WTC11 (cell line): ENCODE measurements around the gene ANGPTL1. TPM values are rescaled to one million over a fixed set of nuclear protein-coding genes. Genes with fewer than 3 reads are reported as not detected.

Source experiments
- ATAC-seq: fragments of 200-7000 bp; cut with Tn5 transposase; 2 replicates; pipeline ENCODE4 v1.10.0; 2021; ENCODE audit warnings: mild to moderate bottlenecking, moderate library complexity
- CTCF ChIA-PET: fragments of 300-600 bp; sonication (Branson Sonifier 250); formaldehyde crosslinking; loops from one replicate; lab custom pipeline; 2021; ENCODE audit warnings: antibody characterized with exemption; lab: Charles Lee
- POLR2A ChIA-PET: fragments of 350-600 bp; sonication (Branson Sonifier 250); formaldehyde crosslinking; loops from one replicate; lab custom pipeline; 2021; ENCODE audit warnings: antibody characterized with exemption; lab: Charles Lee
- DNase-seq: peaks from one replicate; pipeline ENCODE4 v3.0.0; 2021; ENCODE audit warnings: low spot score
- H3K27ac Mint-ChIP-seq: 2 replicates; pipeline ENCODE4 v1.8.0; 2021; ENCODE audit warnings: mixed read lengths
- H3K27me3 Mint-ChIP-seq: 2 replicates; pipeline ENCODE4 v1.8.0; 2021; ENCODE audit warnings: low read depth, mild to moderate bottlenecking, moderate library complexity, mixed read lengths
- H3K36me3 Mint-ChIP-seq: 2 replicates; pipeline ENCODE4 v1.8.0; 2021; ENCODE audit warnings: mixed read lengths
- H3K4me1 Mint-ChIP-seq: 2 replicates; pipeline ENCODE4 v1.8.0; 2022; ENCODE audit warnings: mixed read lengths
- H3K4me3 Mint-ChIP-seq: 2 replicates; pipeline ENCODE4 v1.8.0; 2021; ENCODE audit warnings: mild to moderate bottlenecking, moderate library complexity, mixed read lengths
- H3K9me3 Mint-ChIP-seq: 2 replicates; pipeline ENCODE4 v1.8.0; 2021; ENCODE audit warnings: mixed read lengths
- ATF1 ChIP-seq: sonication (generic); formaldehyde crosslinking; IDR thresholded peaks from 2 replicates; pipeline ENCODE4 v1.8.1; 2023; ENCODE audit warnings: mild to moderate bottlenecking, moderate library complexity, missing genetic modification reagents
- ATF2 ChIP-seq: sonication (generic); formaldehyde crosslinking; IDR thresholded peaks from 2 replicates; pipeline ENCODE4 v1.8.1; 2022; ENCODE audit warnings: low read depth, missing genetic modification reagents, borderline replicate concordance
- ATF6 ChIP-seq: sonication (generic); formaldehyde crosslinking; IDR thresholded peaks from 2 replicates; pipeline ENCODE4 v1.8.1; 2023; ENCODE audit warnings: mild to moderate bottlenecking, missing genetic modification reagents
- CBFB ChIP-seq: sonication (generic); formaldehyde crosslinking; IDR thresholded peaks from 2 replicates; pipeline ENCODE4 v1.8.1; 2022; ENCODE audit warnings: mild to moderate bottlenecking, low read depth, missing genetic modification reagents
- CDX4 ChIP-seq: fragments of 250-450 bp; sonication (Bioruptor Pico); IDR thresholded peaks from 2 replicates; pipeline ENCODE4 v1.9.0; 2021; ENCODE audit warnings: moderate library complexity, mild to moderate bottlenecking, inconsistent platforms, borderline replicate concordance
- ELF4 ChIP-seq: sonication (generic); formaldehyde crosslinking; IDR thresholded peaks from 2 replicates; pipeline ENCODE4 v1.8.1; 2022; ENCODE audit warnings: low read depth, mild to moderate bottlenecking, moderate library complexity, missing genetic modification reagents
- JUN ChIP-seq: sonication (generic); formaldehyde crosslinking; IDR thresholded peaks from 2 replicates; pipeline ENCODE4 v1.8.0; 2023; ENCODE audit warnings: mild to moderate bottlenecking, missing genetic modification reagents
- NFE2L1 ChIP-seq: sonication (generic); formaldehyde crosslinking; IDR thresholded peaks from 2 replicates; pipeline ENCODE4 v1.8.1; 2023; ENCODE audit warnings: missing genetic modification reagents
- NFYB ChIP-seq: sonication (generic); formaldehyde crosslinking; conservative IDR thresholded peaks from 2 replicates; pipeline ENCODE4 v1.8.0; 2022; ENCODE audit warnings: low read depth, missing genetic modification reagents
- NR2C2 ChIP-seq: sonication (generic); formaldehyde crosslinking; IDR thresholded peaks from 2 replicates; pipeline ENCODE4 v1.8.0; 2022; ENCODE audit warnings: mild to moderate bottlenecking, missing genetic modification reagents
- NR3C1 ChIP-seq: sonication (generic); formaldehyde crosslinking; conservative IDR thresholded peaks from 2 replicates; pipeline ENCODE4 v1.8.1; 2023; ENCODE audit warnings: low read depth, mild to moderate bottlenecking, missing genetic modification reagents
- OVOL2 ChIP-seq: fragments of 250-450 bp; sonication (Bioruptor Pico); IDR thresholded peaks from 2 replicates; pipeline ENCODE4 v1.9.0; 2021; ENCODE audit warnings: mild to moderate bottlenecking, borderline replicate concordance
- RORB ChIP-seq: fragments of 250-450 bp; sonication (Bioruptor Pico); IDR thresholded peaks from 2 replicates; pipeline ENCODE4 v1.9.0; 2021; ENCODE audit warnings: mild to moderate bottlenecking
- SMAD4 ChIP-seq: sonication (generic); formaldehyde crosslinking; IDR thresholded peaks from 2 replicates; pipeline ENCODE4 v1.8.0; 2022; ENCODE audit warnings: mild to moderate bottlenecking, missing genetic modification reagents
- SOX15 ChIP-seq: fragments of 250-450 bp; sonication (Bioruptor Pico); IDR thresholded peaks from 2 replicates; pipeline ENCODE4 v1.9.0; 2021; ENCODE audit warnings: mild to moderate bottlenecking
- TCF7 ChIP-seq: sonication (generic); formaldehyde crosslinking; IDR thresholded peaks from 2 replicates; pipeline ENCODE4 v1.8.0; 2022; ENCODE audit warnings: mild to moderate bottlenecking, low read depth, missing genetic modification reagents, moderate library complexity
- TEAD1 ChIP-seq: sonication (generic); formaldehyde crosslinking; IDR thresholded peaks from 2 replicates; pipeline ENCODE4 v1.8.0; 2022; ENCODE audit warnings: mild to moderate bottlenecking, missing genetic modification reagents
- ZNF263 ChIP-seq: sonication (generic); formaldehyde crosslinking; IDR thresholded peaks from 2 replicates; pipeline ENCODE4 v1.8.1; 2022; ENCODE audit warnings: low read depth, mild to moderate bottlenecking, moderate library complexity, missing genetic modification reagents
- ZNF416 ChIP-seq: fragments of 250-450 bp; sonication (Bioruptor Pico); IDR thresholded peaks from 2 replicates; pipeline ENCODE4 v1.9.0; 2021; ENCODE audit warnings: mild to moderate bottlenecking, inconsistent platforms
- ZNF425 ChIP-seq: fragments of 250-450 bp; sonication (Bioruptor Pico); conservative IDR thresholded peaks from 2 replicates; pipeline ENCODE4 v1.9.0; 2021; ENCODE audit warnings: mild to moderate bottlenecking
- total RNA-seq: library from RNA; stranded (reverse); gene quantifications from 3 replicates; pipeline ENCODE4 v1.2.3, GENCODE V29; 2021
- TF ChIP-seq, protein P1 (sequence below): sonication (generic); formaldehyde crosslinking; conservative IDR thresholded peaks from 2 replicates; pipeline ENCODE4 v1.8.1; 2022; ENCODE audit warnings: mild to moderate bottlenecking, missing genetic modification reagents
- TF ChIP-seq, protein P2 (sequence below): sonication (generic); formaldehyde crosslinking; IDR thresholded peaks from 2 replicates; pipeline ENCODE4 v1.8.1; 2023; ENCODE audit warnings: mild to moderate bottlenecking, moderate library complexity, missing genetic modification reagents
- TF ChIP-seq, protein P3 (sequence below): sonication (generic); formaldehyde crosslinking; IDR thresholded peaks from 2 replicates; pipeline ENCODE4 v1.8.1; 2023; ENCODE audit warnings: mild to moderate bottlenecking, missing genetic modification reagents, moderate library complexity
- TF ChIP-seq, protein P4 (sequence below): sonication (generic); formaldehyde crosslinking; IDR thresholded peaks from 2 replicates; pipeline ENCODE4 v1.8.1; 2023; ENCODE audit warnings: mild to moderate bottlenecking, missing genetic modification reagents

The ANGPTL1 gene
- total RNA-seq, 1 experiment from 2014 or later = not detected

DNA sequence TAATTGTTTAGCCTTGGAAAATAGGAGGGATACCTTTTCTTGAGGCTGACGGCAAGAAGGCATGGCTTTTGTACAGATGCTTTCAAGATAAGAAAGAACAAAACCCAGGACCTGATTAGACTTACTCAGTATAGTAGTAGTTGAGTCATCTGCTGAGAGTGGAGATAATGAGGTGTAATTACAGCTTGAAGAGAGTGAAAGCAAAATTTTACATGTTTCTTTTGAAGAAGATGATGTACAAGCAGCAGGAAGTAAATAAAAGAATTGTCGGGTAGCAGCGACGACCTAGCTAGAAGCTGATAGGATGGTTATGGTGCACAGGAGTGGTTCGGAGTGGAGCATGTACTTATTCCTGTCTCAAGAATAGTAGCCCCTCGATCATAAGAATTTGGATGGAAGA, 6.6 kb downstream of the ANGPTL1 start (continued):
- TF ChIP-seq, protein P1, sequence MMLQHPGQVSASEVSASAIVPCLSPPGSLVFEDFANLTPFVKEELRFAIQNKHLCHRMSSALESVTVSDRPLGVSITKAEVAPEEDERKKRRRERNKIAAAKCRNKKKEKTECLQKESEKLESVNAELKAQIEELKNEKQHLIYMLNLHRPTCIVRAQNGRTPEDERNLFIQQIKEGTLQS = no peak
- TF ChIP-seq TEAD1 (CRISPR knock-in tag) = no peak
- TF ChIP-seq, protein P2, sequence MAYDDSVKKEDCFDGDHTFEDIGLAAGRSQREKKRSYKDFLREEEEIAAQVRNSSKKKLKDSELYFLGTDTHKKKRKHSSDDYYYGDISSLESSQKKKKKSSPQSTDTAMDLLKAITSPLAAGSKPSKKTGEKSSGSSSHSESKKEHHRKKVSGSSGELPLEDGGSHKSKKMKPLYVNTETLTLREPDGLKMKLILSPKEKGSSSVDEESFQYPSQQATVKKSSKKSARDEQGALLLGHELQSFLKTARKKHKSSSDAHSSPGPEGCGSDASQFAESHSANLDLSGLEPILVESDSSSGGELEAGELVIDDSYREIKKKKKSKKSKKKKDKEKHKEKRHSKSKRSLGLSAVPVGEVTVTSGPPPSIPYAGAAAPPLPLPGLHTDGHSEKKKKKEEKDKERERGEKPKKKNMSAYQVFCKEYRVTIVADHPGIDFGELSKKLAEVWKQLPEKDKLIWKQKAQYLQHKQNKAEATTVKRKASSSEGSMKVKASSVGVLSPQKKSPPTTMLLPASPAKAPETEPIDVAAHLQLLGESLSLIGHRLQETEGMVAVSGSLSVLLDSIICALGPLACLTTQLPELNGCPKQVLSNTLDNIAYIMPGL (CRISPR knock-in tag) = no peak
- no peak for TF ChIP-seq ATF1
- no peak for TF ChIP-seq SOX15 (CRISPR knock-in tag)
- TF ChIP-seq ATF6 (CRISPR knock-in tag) = no peak
- TF ChIP-seq CDX4 (CRISPR knock-in tag) = no peak
- TF ChIP-seq, all 79 proteins: peak for 0

DNA sequence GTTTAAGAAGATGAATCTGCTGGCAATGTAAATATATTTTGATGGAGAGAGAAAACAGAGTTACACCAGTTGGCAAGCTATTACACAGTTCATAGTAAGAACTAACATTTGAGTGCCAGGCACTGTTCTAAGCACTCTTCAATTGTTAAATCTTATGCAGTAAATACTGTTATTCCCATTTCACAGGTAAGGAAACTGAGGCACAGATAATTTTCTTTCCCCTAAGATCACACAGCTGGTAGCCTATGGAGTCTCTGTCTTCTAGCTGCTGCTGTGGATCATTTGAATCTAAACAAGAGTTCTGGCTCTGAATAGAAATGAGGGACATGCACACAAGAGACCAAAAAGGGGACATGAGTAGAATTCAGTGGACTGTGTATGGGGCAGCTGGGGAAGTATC, 8.0 kb downstream of the ANGPTL1 start:
- Mint-ChIP-seq H3K9me3 (no peaks in the 10 kb centered on the region), H3K4me3 (no peak overlapping the region), H3K27me3 (no peaks in the 10 kb centered on the region), H3K4me1 (0 out of 2 replicates have a peak, but pooled peaks cover 3% of the 10 kb centered on the region), H3K27ac (no peak overlapping the region), H3K36me3 (no peaks in the 10 kb centered on the region)
- ChIA-PET POLR2A (no interaction called here), CTCF (interaction anchor here (0.9 kb wide), 1 partner anchor 483 kb away, joined by 3 read pairs; no protein-coding TSS in a partner anchor)
- DNase-seq = no peak
- no peak for TF ChIP-seq NFE2L1 (CRISPR knock-in tag)
- TF ChIP-seq OVOL2 (CRISPR knock-in tag) = no peak
- TF ChIP-seq, protein P3, sequence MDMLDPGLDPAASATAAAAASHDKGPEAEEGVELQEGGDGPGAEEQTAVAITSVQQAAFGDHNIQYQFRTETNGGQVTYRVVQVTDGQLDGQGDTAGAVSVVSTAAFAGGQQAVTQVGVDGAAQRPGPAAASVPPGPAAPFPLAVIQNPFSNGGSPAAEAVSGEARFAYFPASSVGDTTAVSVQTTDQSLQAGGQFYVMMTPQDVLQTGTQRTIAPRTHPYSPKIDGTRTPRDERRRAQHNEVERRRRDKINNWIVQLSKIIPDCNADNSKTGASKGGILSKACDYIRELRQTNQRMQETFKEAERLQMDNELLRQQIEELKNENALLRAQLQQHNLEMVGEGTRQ (CRISPR knock-in tag) = no peak
- no peak for TF ChIP-seq ZNF416 (CRISPR knock-in tag)
- no peak for TF ChIP-seq ZNF263 (CRISPR knock-in tag)
- no peak for TF ChIP-seq NFYB
- TF ChIP-seq JUN (CRISPR knock-in tag) = no peak
- no peak for TF ChIP-seq NR2C2 (CRISPR knock-in tag)
- no peak for TF ChIP-seq CBFB (CRISPR knock-in tag)
- no peak for TF ChIP-seq NR3C1
- ATAC-seq = no peak

DNA sequence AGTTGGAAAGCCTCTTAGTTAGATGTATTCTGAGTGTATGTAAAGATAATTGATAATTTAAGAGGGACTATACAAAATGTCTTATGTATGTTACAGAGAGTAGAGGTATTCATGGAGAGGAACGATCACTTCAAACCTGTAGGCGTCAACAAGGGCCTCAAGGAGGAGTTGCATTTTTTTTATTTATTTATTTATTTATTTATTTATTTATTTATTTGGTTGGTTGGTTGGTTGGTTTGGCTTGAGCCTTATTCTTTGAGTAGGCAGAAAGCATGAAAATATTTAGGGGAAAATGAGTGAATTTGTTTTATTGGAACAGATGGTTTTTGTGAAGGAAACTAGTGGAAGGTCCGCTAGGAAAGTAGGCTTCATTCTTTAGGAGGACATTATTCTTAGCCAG, 8.5 kb downstream of the ANGPTL1 start:
- H3K27ac Mint-ChIP-seq = no peak overlapping the region
- no peaks in the 10 kb centered on the region for H3K27me3 Mint-ChIP-seq
- DNase-seq (no peak), ATAC-seq (no peak)
- no peaks in the 10 kb centered on the region for H3K36me3 Mint-ChIP-seq
- no peaks in the 10 kb centered on the region for H3K9me3 Mint-ChIP-seq
- ChIA-PET CTCF (interaction anchor here (1.0 kb wide), 1 partner anchor 140 kb away, joined by 3 read pairs; no protein-coding TSS in a partner anchor), POLR2A (no interaction called here)
- H3K4me1 Mint-ChIP-seq = no peaks in the 10 kb centered on the region
- no peak overlapping the region for H3K4me3 Mint-ChIP-seq
- TF ChIP-seq ELF4 (no peak), ZNF425 (no peak), ATF2 (CRISPR knock-in tag) (no peak), RORB (no peak), TCF7 (CRISPR knock-in tag) (no peak), NFE2L1 (CRISPR knock-in tag) (no peak), SMAD4 (CRISPR knock-in tag) (no peak)
- TF ChIP-seq, protein P4, sequence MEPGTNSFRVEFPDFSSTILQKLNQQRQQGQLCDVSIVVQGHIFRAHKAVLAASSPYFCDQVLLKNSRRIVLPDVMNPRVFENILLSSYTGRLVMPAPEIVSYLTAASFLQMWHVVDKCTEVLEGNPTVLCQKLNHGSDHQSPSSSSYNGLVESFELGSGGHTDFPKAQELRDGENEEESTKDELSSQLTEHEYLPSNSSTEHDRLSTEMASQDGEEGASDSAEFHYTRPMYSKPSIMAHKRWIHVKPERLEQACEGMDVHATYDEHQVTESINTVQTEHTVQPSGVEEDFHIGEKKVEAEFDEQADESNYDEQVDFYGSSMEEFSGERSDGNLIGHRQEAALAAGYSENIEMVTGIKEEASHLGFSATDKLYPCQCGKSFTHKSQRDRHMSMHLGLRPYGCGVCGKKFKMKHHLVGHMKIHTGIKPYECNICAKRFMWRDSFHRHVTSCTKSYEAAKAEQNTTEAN = no peak
- TF ChIP-seq, protein P3 (CRISPR knock-in tag) = no peak
